ENCODE data around the gene HOGA1. TPM values are rescaled to one million over a fixed set of nuclear protein-coding genes. Genes with fewer than 3 reads are reported as not detected.

The HOGA1 gene
- total and polyA plus RNA-seq, 9 donors: 0.05 to 0.80 (median 0.23) TPM; not detected in 2

- DNase-seq: no peak
- intact Hi-C loops (cut with DNase I): loop anchor here in 2 of 4 donors (5.0 to 10.0 kb wide), 2 partner anchors 150 to 208 kb away; partner anchors contain the start of gene RRP12 (in 1 of the 2)
Measured at GRCh38 chr10:97612386-97612785, 28.2 kb downstream of the HOGA1 start.

GRCh38 chr10:97618285-97618684 lies 34.1 kb downstream of the HOGA1 start:
- H3K27me3 ChIP-seq: no peaks in the 10 kb centered on the region
- intact Hi-C loops (cut with DNase I): loop anchor here in 1 of 4 donors (10.0 kb wide), 1 partner anchor 213 kb away; the partner anchor contains the start of gene RRP12
- H3K9me3 ChIP-seq: no peaks in the 10 kb centered on the region
- no peaks in the 10 kb centered on the region for H3K4me1 ChIP-seq (ENCODE audit: insufficient read depth)
- TF ChIP-seq POLR2A (IDR thresholded peaks at IDR 0.05): no peak
- TF ChIP-seq EP300 (IDR thresholded peaks at IDR 0.05): no peak
- no peak for TF ChIP-seq CTCF (IDR thresholded peaks at IDR 0.05)
- no peaks in the 10 kb centered on the region for H3K36me3 ChIP-seq
- no peak for DNase-seq
- H3K4me3 ChIP-seq: no peak overlapping the region
- no peak overlapping the region for H3K27ac ChIP-seq
- WGBS, 3 donors: 87 to 96% (median 93%) methylated on average over 4 of the region's 4 CpGs

More at GRCh38 chr10:97612386-97612785, 28.2 kb downstream of the HOGA1 start:
- H3K4me1 ChIP-seq (ENCODE audit: insufficient read depth): no peaks in the 10 kb centered on the region
- no peaks in the 10 kb centered on the region for H3K27me3 ChIP-seq
- TF ChIP-seq POLR2A (IDR thresholded peaks at IDR 0.05) (no peak), CTCF (IDR thresholded peaks at IDR 0.05) (peak in 1 of 3 donors; percentile 15), EP300 (IDR thresholded peaks at IDR 0.05) (no peak)
- no peaks in the 10 kb centered on the region for H3K9me3 ChIP-seq
- H3K4me3 ChIP-seq: no peak overlapping the region
- H3K27ac ChIP-seq: no peak overlapping the region
- WGBS, 3 donors: 25 to 41% (median 29%) methylated on average over 2 of the region's 2 CpGs
- H3K36me3 ChIP-seq: no peaks in the 10 kb centered on the region

GRCh38 chr10:97618733-97619132 lies 34.5 kb downstream of the HOGA1 start:
- WGBS, 3 donors: 89 to 96% (median 91%) methylated on average over 4 of the region's 4 CpGs
- H3K27me3 ChIP-seq: no peaks in the 10 kb centered on the region
- no peak for DNase-seq
- no peak overlapping the region for H3K4me3 ChIP-seq
- no peak for TF ChIP-seq EP300 (IDR thresholded peaks at IDR 0.05)
- TF ChIP-seq POLR2A (IDR thresholded peaks at IDR 0.05): no peak
- no peak for TF ChIP-seq CTCF (IDR thresholded peaks at IDR 0.05)
- no peak overlapping the region for H3K27ac ChIP-seq
- no peaks in the 10 kb centered on the region for H3K36me3 ChIP-seq
- no peaks in the 10 kb centered on the region for H3K4me1 ChIP-seq (ENCODE audit: insufficient read depth)
- H3K9me3 ChIP-seq: no peaks in the 10 kb centered on the region
- intact Hi-C loops (cut with DNase I): loop anchor here in 1 of 4 donors (10.0 kb wide), 1 partner anchor 214 kb away; the partner anchor contains the start of gene RRP12

GRCh38 chr10:97623277-97623676 lies 39.1 kb downstream of the HOGA1 start:
- Histone ChIP-seq H3K4me3 (no peak overlapping the region), H3K4me1 (ENCODE audit: insufficient read depth) (no peaks in the 10 kb centered on the region), H3K27me3 (no peaks in the 10 kb centered on the region), H3K36me3 (no peaks in the 10 kb centered on the region), H3K9me3 (no peaks in the 10 kb centered on the region), H3K27ac (no peak overlapping the region)
- no peak for DNase-seq
- WGBS, 3 donors: 89 to 100% (median 96%) methylated on average over 1 of the region's 1 CpG
- TF ChIP-seq EP300 (IDR thresholded peaks at IDR 0.05) (no peak), POLR2A (IDR thresholded peaks at IDR 0.05) (no peak), CTCF (IDR thresholded peaks at IDR 0.05) (no peak)
- intact Hi-C loops (cut with DNase I): no loop called here

Measured in ovary (tissue), 9 donors.